ENCODE measurements around the gene TIPIN.

The TIPIN gene

GRCh38 chr15:66298803-66299251, 57.7 kb downstream of the TIPIN start:
- Histone ChIP-seq H3K27me3 (ENCODE audit: control insufficient read depth in 1 of 2, insufficient read depth in 2 of 2, low read length in 2 of 2) (no peaks in the 10 kb centered on the region), H3K9ac (ENCODE audit: low read length in 2 of 2) (no peak overlapping the region), H3K4me3 (ENCODE audit: low read length in 2 of 2) (no peak overlapping the region), H3K27ac (ENCODE audit: low read length) (no peak overlapping the region), H3K9me3 (ENCODE audit: control insufficient read depth in 2 of 2, low read length in 2 of 2) (no peaks in the 10 kb centered on the region), H3K36me3 (ENCODE audit: control insufficient read depth in 2 of 2, insufficient read depth in 2 of 2, low read length in 2 of 2) (peaks cover 3 to 14% of the 10 kb centered on the region in 2 donors), H3K4me1 (ENCODE audit: control insufficient read depth, insufficient read depth, low read length) (peaks cover 8% of the 10 kb centered on the region)

- no peak overlapping the region for H3K4me3 ChIP-seq (ENCODE audit: low read length in 2 of 2)
- peaks cover 22% of the 10 kb centered on the region for H3K4me1 ChIP-seq (ENCODE audit: control insufficient read depth, insufficient read depth, low read length)
- peaks cover 0 to 5% of the 10 kb centered on the region in 2 donors for H3K36me3 ChIP-seq (ENCODE audit: control insufficient read depth in 2 of 2, insufficient read depth in 2 of 2, low read length in 2 of 2)
- H3K9ac ChIP-seq (ENCODE audit: low read length in 2 of 2), result no peak overlapping the region
- no peaks in the 10 kb centered on the region for H3K9me3 ChIP-seq (ENCODE audit: control insufficient read depth in 2 of 2, low read length in 2 of 2)
- H3K27ac ChIP-seq (ENCODE audit: low read length), result no peak overlapping the region
- H3K27me3 ChIP-seq (ENCODE audit: control insufficient read depth in 1 of 2, insufficient read depth in 2 of 2, low read length in 2 of 2), result no peaks in the 10 kb centered on the region
Observed at GRCh38 chr15:66296186-66296585, 60.3 kb downstream of the TIPIN start.

- H3K9ac ChIP-seq (ENCODE audit: low read length in 2 of 2), result peak overlapping the region; percentile 67 to 94
- H3K4me3 ChIP-seq (ENCODE audit: low read length in 2 of 2), result peak overlapping the region; percentile 83 to 85
- H3K27ac ChIP-seq (ENCODE audit: low read length), result no peak overlapping the region
Observed at GRCh38 chr15:66294932-66295235, 61.6 kb downstream of the TIPIN start.

GRCh38 chr15:66294157-66294931, 62.1 kb downstream of the TIPIN start:
- H3K4me1 ChIP-seq (ENCODE audit: control insufficient read depth, insufficient read depth, low read length), result peaks cover 22% of the 10 kb centered on the region
- no peaks in the 10 kb centered on the region for H3K27me3 ChIP-seq (ENCODE audit: control insufficient read depth in 1 of 2, insufficient read depth in 2 of 2, low read length in 2 of 2)
- H3K9me3 ChIP-seq (ENCODE audit: control insufficient read depth in 2 of 2, low read length in 2 of 2), result no peaks in the 10 kb centered on the region
- H3K4me3 ChIP-seq (ENCODE audit: low read length in 2 of 2), result peak overlapping the region; percentile 83 to 85
- H3K36me3 ChIP-seq (ENCODE audit: control insufficient read depth in 2 of 2, insufficient read depth in 2 of 2, low read length in 2 of 2), result peaks cover 0 to 5% of the 10 kb centered on the region in 2 donors
- peak overlapping the region; percentile 80 for H3K27ac ChIP-seq (ENCODE audit: low read length)
- peak overlapping the region; percentile 67 to 94 for H3K9ac ChIP-seq (ENCODE audit: low read length in 2 of 2)

More at GRCh38 chr15:66294932-66295235, 61.6 kb downstream of the TIPIN start:
- peaks cover 0 to 5% of the 10 kb centered on the region in 2 donors for H3K36me3 ChIP-seq (ENCODE audit: control insufficient read depth in 2 of 2, insufficient read depth in 2 of 2, low read length in 2 of 2)
- H3K9me3 ChIP-seq (ENCODE audit: control insufficient read depth in 2 of 2, low read length in 2 of 2), result no peaks in the 10 kb centered on the region
- H3K4me1 ChIP-seq (ENCODE audit: control insufficient read depth, insufficient read depth, low read length), result peaks cover 22% of the 10 kb centered on the region
- H3K27me3 ChIP-seq (ENCODE audit: control insufficient read depth in 1 of 2, insufficient read depth in 2 of 2, low read length in 2 of 2), result no peaks in the 10 kb centered on the region

GRCh38 chr15:66293419-66294156, 62.9 kb downstream of the TIPIN start, which contains the start of gene DIS3L:
TSS of gene DIS3L (plus strand) at chr15:66293568. CDS start at chr15:66293597, 29 bp downstream.
- Histone ChIP-seq H3K4me1 (ENCODE audit: control insufficient read depth, insufficient read depth, low read length) (peaks cover 26% of the 10 kb centered on the region), H3K9ac (ENCODE audit: low read length in 2 of 2) (peak within 1 kb of the TSS; percentile 94), H3K4me3 (ENCODE audit: low read length in 2 of 2) (peak within 1 kb of the TSS; percentile 83 to 85), H3K36me3 (ENCODE audit: control insufficient read depth in 2 of 2, insufficient read depth in 2 of 2, low read length in 2 of 2) (peaks cover 0 to under 1% of the 10 kb centered on the region in 2 donors), H3K27me3 (ENCODE audit: control insufficient read depth in 1 of 2, insufficient read depth in 2 of 2, low read length in 2 of 2) (no peaks in the 10 kb centered on the region), H3K9me3 (ENCODE audit: control insufficient read depth in 2 of 2, low read length in 2 of 2) (no peaks in the 10 kb centered on the region), H3K27ac (ENCODE audit: low read length) (peak within 1 kb of the TSS; percentile 80)

- Histone ChIP-seq H3K9me3 (ENCODE audit: control insufficient read depth in 2 of 2, low read length in 2 of 2) (no peaks in the 10 kb centered on the region), H3K9ac (ENCODE audit: low read length in 2 of 2) (peak overlapping the region; percentile 92 to 94), H3K27ac (ENCODE audit: low read length) (peak overlapping the region; percentile 76), H3K4me1 (ENCODE audit: control insufficient read depth, insufficient read depth, low read length) (peaks cover 26% of the 10 kb centered on the region), H3K36me3 (ENCODE audit: control insufficient read depth in 2 of 2, insufficient read depth in 2 of 2, low read length in 2 of 2) (no peaks in the 10 kb centered on the region), H3K27me3 (ENCODE audit: control insufficient read depth in 1 of 2, insufficient read depth in 2 of 2, low read length in 2 of 2) (no peaks in the 10 kb centered on the region), H3K4me3 (ENCODE audit: low read length in 2 of 2) (peak overlapping the region; percentile 83 to 84)
Observed at GRCh38 chr15:66292571-66293418, 63.7 kb downstream of the TIPIN start.

GRCh38 chr15:66291816-66292570, 64.5 kb downstream of the TIPIN start:
- no peaks in the 10 kb centered on the region for H3K36me3 ChIP-seq (ENCODE audit: control insufficient read depth in 2 of 2, insufficient read depth in 2 of 2, low read length in 2 of 2)
- peak overlapping the region; percentile 92 to 94 for H3K9ac ChIP-seq (ENCODE audit: low read length in 2 of 2)
- H3K9me3 ChIP-seq (ENCODE audit: control insufficient read depth in 2 of 2, low read length in 2 of 2), result no peaks in the 10 kb centered on the region
- H3K27me3 ChIP-seq (ENCODE audit: control insufficient read depth in 1 of 2, insufficient read depth in 2 of 2, low read length in 2 of 2), result no peaks in the 10 kb centered on the region
- H3K4me3 ChIP-seq (ENCODE audit: low read length in 2 of 2), result peak overlapping the region in 1 of 2 donors; percentile 83
- no peak overlapping the region for H3K27ac ChIP-seq (ENCODE audit: low read length)
- peaks cover 26% of the 10 kb centered on the region for H3K4me1 ChIP-seq (ENCODE audit: control insufficient read depth, insufficient read depth, low read length)

- H3K27me3 ChIP-seq (ENCODE audit: control insufficient read depth in 1 of 2, insufficient read depth in 2 of 2, low read length in 2 of 2), result no peaks in the 10 kb centered on the region
- H3K27ac ChIP-seq (ENCODE audit: low read length), result no peak overlapping the region
- no peaks in the 10 kb centered on the region for H3K9me3 ChIP-seq (ENCODE audit: control insufficient read depth in 2 of 2, low read length in 2 of 2)
- H3K36me3 ChIP-seq (ENCODE audit: control insufficient read depth in 2 of 2, insufficient read depth in 2 of 2, low read length in 2 of 2), result no peaks in the 10 kb centered on the region
- no peak overlapping the region for H3K9ac ChIP-seq (ENCODE audit: low read length in 2 of 2)
- H3K4me1 ChIP-seq (ENCODE audit: control insufficient read depth, insufficient read depth, low read length), result peaks cover 26% of the 10 kb centered on the region
- no peak overlapping the region for H3K4me3 ChIP-seq (ENCODE audit: low read length in 2 of 2)
Observed at GRCh38 chr15:66290518-66290917, 66.0 kb downstream of the TIPIN start.

GRCh38 chr15:66290007-66290406, 66.5 kb downstream of the TIPIN start:
- Histone ChIP-seq H3K36me3 (ENCODE audit: control insufficient read depth in 2 of 2, insufficient read depth in 2 of 2, low read length in 2 of 2) (no peaks in the 10 kb centered on the region), H3K4me1 (ENCODE audit: control insufficient read depth, insufficient read depth, low read length) (peaks cover 26% of the 10 kb centered on the region), H3K4me3 (ENCODE audit: low read length in 2 of 2) (no peak overlapping the region), H3K27ac (ENCODE audit: low read length) (no peak overlapping the region), H3K27me3 (ENCODE audit: control insufficient read depth in 1 of 2, insufficient read depth in 2 of 2, low read length in 2 of 2) (no peaks in the 10 kb centered on the region), H3K9me3 (ENCODE audit: control insufficient read depth in 2 of 2, low read length in 2 of 2) (no peaks in the 10 kb centered on the region), H3K9ac (ENCODE audit: low read length in 2 of 2) (no peak overlapping the region)
